A549 (cell line): ENCODE measurements around the gene PRKCE. TPM values are rescaled to one million over a fixed set of nuclear protein-coding genes. Genes with fewer than 3 reads are reported as not detected.

ENCODE experiments used
- ATAC-seq, 2 experiments: fragments of 200-7000 bp in 1 of 2; fragments of >200 bp in 1 of 2; cut with Nextera tagmentation in 1 of 2; cut with Tn5 transposase in 1 of 2; 3 replicates each; pipeline versions ENCODE4 v1.8.0 to v1.9.1; 2018 to 2020; ENCODE audit warnings: mild to moderate bottlenecking in 1 of 2, moderate library complexity in 1 of 2
- CTCF ChIA-PET: fragments of 300-600 bp; sonication (Branson Sonifier 250); formaldehyde crosslinking; extraction: SDS; loops from one replicate; lab custom pipeline; 2021; ENCODE audit warnings: antibody characterized with exemption, inconsistent platforms; lab: Yijun Ruan, JAX
- POLR2A ChIA-PET: fragments of 350-600 bp; formaldehyde crosslinking; extraction: SDS; loops from one replicate; lab custom pipeline; 2021; ENCODE audit warnings: antibody characterized with exemption, inconsistent platforms; lab: Yijun Ruan, JAX
- DNase-seq, 2 experiments: peaks; one replicate each; pipeline versions ENCODE4 v3.0.0 to v3.0.0-alpha.2; 2011 to 2016; ENCODE audit warnings: low read depth in 1 of 2, low spot score in 1 of 2
- FAIRE-seq: peaks from 2 replicates; lab custom pipeline; 2011; peaks lifted over from hg19 to GRCh38; lab: Jason Lieb, UNC
- H3K27ac ChIP-seq, 2 experiments: fragments of >200 bp; sonication (Bioruptor Twin); formaldehyde crosslinking; 3 replicates each; pipeline ENCODE4 v1.5.1; 2016 to 2017
- H3K4me1 ChIP-seq: fragments of >200 bp; sonication (Bioruptor Twin); formaldehyde crosslinking; 3 replicates; pipeline ENCODE4 v1.6.1; 2016
- H3K4me2 ChIP-seq: fragments of >200 bp; sonication (Bioruptor Twin); formaldehyde crosslinking; 3 replicates; pipeline ENCODE4 v1.6.1; 2016
- H3K4me3 ChIP-seq: fragments of >200 bp; sonication (Bioruptor Twin); formaldehyde crosslinking; 3 replicates; pipeline ENCODE4 v1.5.1; 2016
- H3K9me3 ChIP-seq: fragments of >200 bp; sonication (Bioruptor Twin); formaldehyde crosslinking; 3 replicates; pipeline ENCODE4 v1.6.1; 2016
- ATOH8 ChIP-seq: fragments of 250-450 bp; sonication (Bioruptor Pico); IDR thresholded peaks from 2 replicates; pipeline ENCODE4 v1.5.0; 2020; ENCODE audit warnings: low read depth, mild to moderate bottlenecking, moderate library complexity
- BCL3 ChIP-seq: fragments of >200 bp; sonication (Bioruptor Twin); formaldehyde crosslinking; IDR thresholded peaks from 3 replicates; pipeline ENCODE4 v1.6.1; 2016
- BHLHE40 ChIP-seq: IDR thresholded peaks from 2 replicates; pipeline ENCODE4 v1.6.1; 2012; ENCODE audit warnings: low read depth, low read length, inconsistent platforms
- CTCF ChIP-seq: fragments of >200 bp; sonication (Bioruptor Twin); formaldehyde crosslinking; IDR thresholded peaks from 3 replicates; pipeline ENCODE4 v1.5.1; 2016
- E2F6 ChIP-seq: IDR thresholded peaks from 2 replicates; pipeline ENCODE4 v1.6.1; 2012; ENCODE audit warnings: low read depth, borderline replicate concordance
- EHMT2 ChIP-seq: fragments of 200-600 bp; sonication (generic); IDR thresholded peaks from 2 replicates; pipeline ENCODE4 v1.6.1; 2016; ENCODE audit warnings: antibody characterized with exemption, low read depth, mild to moderate bottlenecking, moderate library complexity
- ELK1 ChIP-seq: fragments of 150-350 bp; IDR thresholded peaks from 2 replicates; pipeline ENCODE4 v1.6.1; 2014; ENCODE audit warnings: low read depth, mild to moderate bottlenecking, low read length
- EP300 ChIP-seq, 2 experiments: fragments of >200 bp; sonication (Bioruptor Twin); formaldehyde crosslinking; IDR thresholded peaks; 2 replicates in 1 of 2; 3 replicates in 1 of 2; pipeline ENCODE4 v1.6.1; 2016 to 2017
- ESRRA ChIP-seq: fragments of 150-350 bp; IDR thresholded peaks from 2 replicates; pipeline ENCODE4 v1.6.1; 2014; ENCODE audit warnings: mild to moderate bottlenecking, low read length, borderline replicate concordance
- HDAC2 ChIP-seq: fragments of 200-600 bp; sonication (generic); IDR thresholded peaks from 2 replicates; pipeline ENCODE4 v1.6.1; 2016
- HES2 ChIP-seq: fragments of >200 bp; sonication (Bioruptor Twin); formaldehyde crosslinking; IDR thresholded peaks from 2 replicates; pipeline ENCODE4 v1.6.1; 2016
- HMGXB4 ChIP-seq: fragments of 250-450 bp; sonication (Bioruptor Pico); IDR thresholded peaks from 2 replicates; pipeline ENCODE4 v1.5.0; 2021; ENCODE audit warnings: mild to moderate bottlenecking, moderate library complexity, borderline replicate concordance
- KDM1A ChIP-seq: fragments of 200-600 bp; sonication (generic); IDR thresholded peaks from 2 replicates; pipeline ENCODE4 v1.6.1; 2016; ENCODE audit warnings: low read depth, mild to moderate bottlenecking
- MAZ ChIP-seq: fragments of 150-350 bp; IDR thresholded peaks from 2 replicates; pipeline ENCODE4 v1.6.1; 2014; ENCODE audit warnings: antibody characterized with exemption, low read depth, low read length, borderline replicate concordance
- MYC ChIP-seq: IDR thresholded peaks from 2 replicates; pipeline ENCODE4 v1.6.1; 2012; ENCODE audit warnings: mild to moderate bottlenecking, inconsistent platforms, low read length, improper control_type of control experiment, borderline replicate concordance
- NFE2L2 ChIP-seq: fragments of 150-350 bp; conservative IDR thresholded peaks from 2 replicates; pipeline ENCODE4 v1.6.1; 2014; ENCODE audit warnings: low read length
- PBX3 ChIP-seq: IDR thresholded peaks from 2 replicates; pipeline ENCODE4 v1.6.1; 2012
- POLR2A ChIP-seq: IDR thresholded peaks from 2 replicates; pipeline ENCODE4 v1.6.1; 2012; ENCODE audit warnings: mild to moderate bottlenecking, low read length
- POLR2AphosphoS2 ChIP-seq: conservative IDR thresholded peaks from 2 replicates; pipeline ENCODE4 v1.6.1; 2012; ENCODE audit warnings: low read length, improper control_type of control experiment, inconsistent platforms
- RCOR1 ChIP-seq: fragments of 150-350 bp; IDR thresholded peaks from 2 replicates; pipeline ENCODE4 v1.6.1; 2014; ENCODE audit warnings: antibody characterized with exemption, low read length, low read depth
- SREBF2 ChIP-seq: fragments of 450-650 bp; IDR thresholded peaks from 2 replicates; pipeline ENCODE4 v1.6.1; 2014; ENCODE audit warnings: mild to moderate bottlenecking, moderate library complexity
- WGBS: methylation state at CpG from one replicate; pipeline ENCODE4 v1.1.6; 2017; ENCODE audit errors: missing lambda C conversion rate; 5-methylcytosine and 5-hydroxymethylcytosine counted together
- polyA plus RNA-seq, 4 experiments: library from polyadenylated mRNA; depleted of rRNA in 3 of 4; stranded (reverse); fragments of >200 nt; fragmentation: RNase III in 1 of 4; extraction: RNeasy Plus Mini Kit Qiagen cat#74134 plus additional on column Dnase treatment in 1 of 4; gene quantifications; 2 replicates in 3 of 4; 3 replicates in 1 of 4; pipeline ENCODE4 v1.2.3, GENCODE V29; 2011 to 2017

The PRKCE gene
- polyA plus RNA-seq, 2 of the 4 experiments (the other 2 are of a cell fraction) = 11.5 to 12.0 TPM

GRCh38 chr2:45964223-45964841 lies 312.9 kb downstream of the PRKCE start (continued):
- TF ChIP-seq RCOR1 (no peak), ESRRA (no peak), MYC (no peak), BHLHE40 (peak; percentile 97), ELK1 (no peak), E2F6 (0 out of 2 replicates have a peak, but pooled peaks have one; percentile 39), PBX3 (0 out of 2 replicates have a peak, but pooled peaks have one; percentile 63), MAZ (no peak), HES2 (no peak), ATOH8 (no peak; the same call in 1 of the 2 replicates), CTCF (no peak)

- no peak overlapping the region for H3K4me3 ChIP-seq
- WGBS = 31% methylated on average over 4 of the region's 4 CpGs
- H3K4me1 ChIP-seq = peaks cover 57% of the 10 kb centered on the region
- H3K9me3 ChIP-seq = no peaks in the 10 kb centered on the region; the same call in 2 of the 3 replicates
- H3K4me2 ChIP-seq = peak overlapping the region; percentile 82
- no peak for TF ChIP-seq EP300 (IDR thresholded peaks at IDR 0.05)
- no peak for TF ChIP-seq EHMT2
- no peak for TF ChIP-seq SREBF2
- TF ChIP-seq NFE2L2 = no peak
- no peak for TF ChIP-seq HMGXB4
- TF ChIP-seq POLR2A = no peak
- no peak for TF ChIP-seq POLR2AphosphoS2
- TF ChIP-seq BCL3 = no peak
- no peak for TF ChIP-seq HDAC2
- no peak for TF ChIP-seq RCOR1
- TF ChIP-seq KDM1A = no peak
- no peak for TF ChIP-seq ESRRA
- ChIA-PET POLR2A (interaction anchor here (0.7 to 2.7 kb wide), 3 partner anchors 19 to 29 kb away, joined by 3 to 15 read pairs (median 4); no protein-coding TSS in a partner anchor), CTCF (interaction anchor here (0.6 to 2.8 kb wide), 7 partner anchors 9 to 667 kb away, joined by 3 to 12 read pairs (median 5); no protein-coding TSS in a partner anchor)
- DNase-seq (no peak), FAIRE-seq (no peak), ATAC-seq (peak in 1 of 2 experiments; percentile 2; a peak in 1 of 6 replicates)
- peak overlapping the region; percentile 70 to 81 for H3K27ac ChIP-seq
Measured at GRCh38 chr2:45964906-45965305, 313.4 kb downstream of the PRKCE start.
